ENCODE results near the gene KCTD16. TPM values are rescaled to one million over a fixed set of nuclear protein-coding genes. Genes with fewer than 3 reads are reported as not detected.

Gene KCTD16
- total RNA-seq, 2 donors from 2014 or later, result 0.02 to 0.03 TPM

GRCh38 chr5:144448457-144448856 is 277.8 kb downstream of the KCTD16 start:
- intact Hi-C loops (cut with DNase I), result no loop called here
- no peak overlapping the region for H3K4me3 ChIP-seq
- H3K4me1 ChIP-seq, result no peaks in the 10 kb centered on the region
- H3K27me3 ChIP-seq, result no peaks in the 10 kb centered on the region
- TF ChIP-seq CTCF (IDR thresholded peaks at IDR 0.05), result no peak
- no peak overlapping the region for H3K27ac ChIP-seq
- H3K9me3 ChIP-seq, result no peaks in the 10 kb centered on the region
- H3K36me3 ChIP-seq, result no peaks in the 10 kb centered on the region
- H3K9ac ChIP-seq (ENCODE audit: low read depth in 2 of 2, low read length in 2 of 2), result no peak overlapping the region
- no peak for DNase-seq

GRCh38 chr5:144451187-144451973 is 280.7 kb downstream of the KCTD16 start:
- no peak for TF ChIP-seq CTCF (IDR thresholded peaks at IDR 0.05)
- no peak for DNase-seq
- no peaks in the 10 kb centered on the region for H3K9me3 ChIP-seq
- intact Hi-C loops (cut with DNase I), result no loop called here
- no peak overlapping the region for H3K9ac ChIP-seq (ENCODE audit: low read depth in 2 of 2, low read length in 2 of 2)
- no peaks in the 10 kb centered on the region for H3K36me3 ChIP-seq
- no peak overlapping the region for H3K27ac ChIP-seq
- H3K27me3 ChIP-seq, result no peaks in the 10 kb centered on the region
- H3K4me1 ChIP-seq, result no peaks in the 10 kb centered on the region
- no peak overlapping the region for H3K4me3 ChIP-seq

- intact Hi-C loops (cut with DNase I), result no loop called here
Observed at GRCh38 chr5:144453753-144454152, 283.1 kb downstream of the KCTD16 start.

GRCh38 chr5:144457160-144457559 is 286.5 kb downstream of the KCTD16 start:
- Histone ChIP-seq H3K4me1 (no peaks in the 10 kb centered on the region), H3K4me3 (no peak overlapping the region), H3K36me3 (no peaks in the 10 kb centered on the region), H3K9me3 (no peaks in the 10 kb centered on the region), H3K27me3 (no peaks in the 10 kb centered on the region), H3K9ac (ENCODE audit: low read depth in 2 of 2, low read length in 2 of 2) (no peak overlapping the region), H3K27ac (no peak overlapping the region)
- intact Hi-C loops (cut with DNase I), result no loop called here
- DNase-seq, result no peak
- no peak for TF ChIP-seq CTCF (IDR thresholded peaks at IDR 0.05)

More at GRCh38 chr5:144453753-144454152, 283.1 kb downstream of the KCTD16 start:
- TF ChIP-seq CTCF (IDR thresholded peaks at IDR 0.05), result no peak
- no peaks in the 10 kb centered on the region for H3K9me3 ChIP-seq
- H3K4me3 ChIP-seq, result no peak overlapping the region
- H3K27ac ChIP-seq, result no peak overlapping the region
- DNase-seq, result no peak
- no peaks in the 10 kb centered on the region for H3K27me3 ChIP-seq
- no peaks in the 10 kb centered on the region for H3K36me3 ChIP-seq
- no peaks in the 10 kb centered on the region for H3K4me1 ChIP-seq
- no peak overlapping the region for H3K9ac ChIP-seq (ENCODE audit: low read depth in 2 of 2, low read length in 2 of 2)

- TF ChIP-seq CTCF (IDR thresholded peaks at IDR 0.05), result no peak
- H3K36me3 ChIP-seq, result no peaks in the 10 kb centered on the region
- intact Hi-C loops (cut with DNase I), result no loop called here
Observed at GRCh38 chr5:144458216-144458615, 287.5 kb downstream of the KCTD16 start.

More at GRCh38 chr5:144458216-144458615, 287.5 kb downstream of the KCTD16 start:
- Histone ChIP-seq H3K9me3 (no peaks in the 10 kb centered on the region), H3K9ac (ENCODE audit: low read depth in 2 of 2, low read length in 2 of 2) (no peak overlapping the region), H3K4me3 (no peak overlapping the region), H3K4me1 (no peaks in the 10 kb centered on the region), H3K27ac (no peak overlapping the region), H3K27me3 (no peaks in the 10 kb centered on the region)
- DNase-seq, result no peak
